HepG2 (cell line): ENCODE data around the gene PIM3. TPM values are rescaled to one million over a fixed set of nuclear protein-coding genes. Genes with fewer than 3 reads are reported as not detected.
A peak's percentile ranks its signal among the peaks of the same experiment; 100 is the strongest.

Experiments used
- ARNT2 ChIP-seq: sonication (generic); formaldehyde crosslinking; IDR thresholded peaks from 2 replicates; pipeline ENCODE4 v1.8.0; 2022; ENCODE audit warnings: mild to moderate bottlenecking, low read depth, missing genetic modification reagents, moderate library complexity
- BHLHE40 ChIP-seq: IDR thresholded peaks from 2 replicates; pipeline ENCODE4 v1.6.1; 2011; ENCODE audit warnings: low read length, improper control_type of control experiment
- CCAR2 ChIP-seq: fragments of 200-400 bp; formaldehyde crosslinking; optimal IDR thresholded peaks from 2 replicates; pipeline ENCODE3; 2018; ENCODE audit warnings: low read depth, mild to moderate bottlenecking, low read length, moderate library complexity
- ERF ChIP-seq: IDR thresholded peaks from 2 replicates; pipeline ENCODE4 v1.6.1; 2018; ENCODE audit warnings: missing biosample characterization, missing genetic modification reagents
- HMGA1 ChIP-seq: sonication (generic); formaldehyde crosslinking; conservative IDR thresholded peaks from 2 replicates; pipeline ENCODE4 v1.4.0; 2020; ENCODE audit warnings: missing genetic modification reagents
- HNRNPUL1 ChIP-seq: fragments of 200-400 bp; formaldehyde crosslinking; IDR thresholded peaks from 2 replicates; pipeline ENCODE4 v1.6.1; 2017; ENCODE audit warnings: low read depth, mild to moderate bottlenecking, low read length, moderate library complexity
- NKX3-1 ChIP-seq: sonication (generic); formaldehyde crosslinking; IDR thresholded peaks from 2 replicates; pipeline ENCODE4 v1.5.0; 2020; ENCODE audit warnings: missing genetic modification reagents
- PRDM10 ChIP-seq: sonication (generic); formaldehyde crosslinking; IDR thresholded peaks from 2 replicates; pipeline ENCODE4 v1.4.0; 2020; ENCODE audit warnings: low read depth, missing genetic modification reagents
- RCOR2 ChIP-seq: IDR thresholded peaks from 2 replicates; pipeline ENCODE4 v1.6.1; 2016; ENCODE audit warnings: missing biosample characterization, missing genetic modification reagents
- REPIN1 ChIP-seq: sonication (generic); formaldehyde crosslinking; IDR thresholded peaks from 2 replicates; pipeline ENCODE4 v1.8.0; 2022; ENCODE audit warnings: missing genetic modification reagents, low read depth, mild to moderate bottlenecking, borderline replicate concordance
- RFX3 ChIP-seq: IDR thresholded peaks from 2 replicates; pipeline ENCODE4 v1.6.1; 2016; ENCODE audit warnings: missing biosample characterization, missing genetic modification reagents
- SMYD3 ChIP-seq: sonication (generic); formaldehyde crosslinking; IDR thresholded peaks from 2 replicates; pipeline ENCODE4 v1.8.1; 2023; ENCODE audit warnings: mild to moderate bottlenecking, missing genetic modification reagents
- SPEN ChIP-seq: sonication (generic); formaldehyde crosslinking; IDR thresholded peaks from 2 replicates; pipeline ENCODE4 v1.5.1; 2020; ENCODE audit warnings: low read depth, mild to moderate bottlenecking, missing genetic modification reagents
- YY1 ChIP-seq: IDR thresholded peaks from 2 replicates; pipeline ENCODE4 v1.6.1; 2011; ENCODE audit warnings: low read length, low read depth, moderate library complexity, mild to moderate bottlenecking; ENCODE audit not compliant: insufficient read depth, insufficient replicate concordance
- ZFP37 ChIP-seq: sonication (generic); formaldehyde crosslinking; IDR thresholded peaks from 2 replicates; pipeline ENCODE4 v1.4.0; 2020; ENCODE audit warnings: missing genetic modification reagents, borderline replicate concordance
- ZMAT3 ChIP-seq: sonication (generic); formaldehyde crosslinking; conservative IDR thresholded peaks from 2 replicates; pipeline ENCODE4 v1.7.0; 2021; ENCODE audit warnings: missing genetic modification reagents
- ZMYM3 ChIP-seq: sonication (generic); formaldehyde crosslinking; IDR thresholded peaks from 2 replicates; pipeline ENCODE4 v1.5.1; 2020; ENCODE audit warnings: mild to moderate bottlenecking, missing genetic modification reagents
- ZNF263 ChIP-seq: sonication (generic); formaldehyde crosslinking; IDR thresholded peaks from 2 replicates; pipeline ENCODE4 v1.4.0; 2020; ENCODE audit warnings: missing genetic modification reagents
- ZNF367 ChIP-seq: sonication (generic); formaldehyde crosslinking; IDR thresholded peaks from 2 replicates; pipeline ENCODE4 v1.4.0; 2020; ENCODE audit warnings: missing genetic modification reagents, borderline replicate concordance
- ZNF609 ChIP-seq: sonication (generic); formaldehyde crosslinking; IDR thresholded peaks from 2 replicates; pipeline ENCODE4 v1.4.0; 2020; ENCODE audit warnings: mild to moderate bottlenecking, missing genetic modification reagents, borderline replicate concordance
- ZNF7 ChIP-seq: IDR thresholded peaks from 2 replicates; pipeline ENCODE4 v1.6.1; 2016; ENCODE audit warnings: missing biosample characterization, missing genetic modification reagents
- polyA plus RNA-seq, 8 experiments: library from polyadenylated mRNA; depleted of rRNA in 3 of 8; stranded (reverse) in 7 of 8; unstranded in 1 of 8; fragments of >200 nt; fragmentation: Illumina TruSeq in 4 of 8; extraction: Trizol in 4 of 8; gene quantifications; 2 replicates each; pipeline versions ENCODE4 v1.2.1 to v1.2.3, GENCODE V29; 2011 to 2016; ENCODE audit warnings: low read depth in 4 of 8, missing spikeins in 1 of 8, mixed read lengths in 1 of 8; ENCODE audit not compliant: insufficient read depth in 1 of 8
- total RNA-seq, 5 experiments: library from RNA; depleted of rRNA; stranded (reverse); fragments of >200 nt; fragmentation: Illumina TruSeq; extraction: Trizol; gene quantifications; 2 replicates each; pipeline ENCODE4 v1.2.3, GENCODE V29; 2016; ENCODE audit warnings: low read depth in 1 of 5

The PIM3 gene
- total and polyA plus RNA-seq, 2 of the 13 experiments (the other 11 are each of a cell fraction or from before 2014, with no cell fraction given) = 21.6 to 31.2 TPM

- TF ChIP-seq SPEN (CRISPR knock-in tag) (peak; percentile 58; the same call in 1 of the 2 replicates), CCAR2 (no peak), SMYD3 (CRISPR knock-in tag) (no peak), ERF (peak; percentile 61; the same call in 1 of the 2 replicates), RCOR2 (CRISPR knock-in tag) (no peak), ZNF609 (CRISPR knock-in tag) (peak; percentile 63; the same call in 1 of the 2 replicates), HNRNPUL1 (no peak), ZMAT3 (0 out of 2 replicates have a peak, but pooled peaks have one; percentile 22), ZMYM3 (peak; percentile 84), NKX3-1 (CRISPR knock-in tag) (no peak), HMGA1 (CRISPR knock-in tag) (no peak), YY1 (peak; percentile 30), ZNF367 (no peak), ZNF7 (CRISPR knock-in tag) (no peak; the same call in 1 of the 2 replicates), PRDM10 (CRISPR knock-in tag) (no peak), BHLHE40 (no peak), ZFP37 (CRISPR knock-in tag) (no peak), ZNF263 (CRISPR knock-in tag) (peak; percentile 79; the same call in 1 of the 2 replicates), REPIN1 (CRISPR knock-in tag) (0 out of 2 replicates have a peak, but pooled peaks have one; percentile 19), RFX3 (CRISPR knock-in tag) (no peak), ARNT2 (CRISPR knock-in tag) (peak; percentile 60; the same call in 1 of the 2 replicates)
These were observed 17.8 kb upstream of the PIM3 start (continued) for GRCh38 chr22:49942565-49943404.
